H1 (cell line): ENCODE data around the gene RAB3D. TPM values are rescaled to one million over a fixed set of nuclear protein-coding genes. Genes with fewer than 3 reads are reported as not detected.

Experiments
- CTCF ChIA-PET: fragments of 300-600 bp; sonication (Branson Sonifier 250); formaldehyde crosslinking; loops from one replicate; lab custom pipeline; 2021; ENCODE audit not compliant: partially characterized antibody; lab: Charles Lee
- POLR2A ChIA-PET: fragments of 300-600 bp; sonication (Branson Sonifier 250); formaldehyde crosslinking; loops from one replicate; lab custom pipeline; 2021; ENCODE audit warnings: inconsistent platforms; ENCODE audit not compliant: partially characterized antibody; lab: Charles Lee
- DNase-seq, 2 experiments: peaks; one replicate each; pipeline versions ENCODE4 v3.0.0 to v3.0.0-alpha.2; 2010 to 2022; ENCODE audit warnings: low spot score in 2 of 2, low read depth in 1 of 2, mixed read lengths in 1 of 2
- FAIRE-seq: peaks from 2 replicates; lab custom pipeline; 2011; peaks lifted over from hg19 to GRCh38; lab: Jason Lieb, UNC
- H2AFZ ChIP-seq: 2 replicates; pipeline ENCODE4 v1.8.1; 2012; ENCODE audit warnings: low read length, inconsistent platforms
- H2AK5ac ChIP-seq: 2 replicates; pipeline ENCODE4 v1.6.1; 2013; ENCODE audit warnings: low read depth, low read length
- H2BK120ac ChIP-seq: replicated peaks from 2 replicates; pipeline ENCODE3; 2013; ENCODE audit warnings: low read depth, low read length, inconsistent platforms
- H2BK12ac ChIP-seq: 2 replicates; pipeline ENCODE4 v1.6.1; 2013; ENCODE audit warnings: low read depth, low read length
- H2BK15ac ChIP-seq: 2 replicates; pipeline ENCODE4 v1.6.1; 2013; ENCODE audit warnings: low read length
- H2BK20ac ChIP-seq: 2 replicates; pipeline ENCODE4 v1.6.1; 2013; ENCODE audit warnings: low read length
- H2BK5ac ChIP-seq: 2 replicates; pipeline ENCODE4 v1.6.1; 2013; ENCODE audit warnings: low read depth, low read length
- H3K14ac ChIP-seq: 2 replicates; pipeline ENCODE4 v1.6.1; 2013; ENCODE audit warnings: inconsistent platforms; ENCODE audit not compliant: insufficient read length
- H3K18ac ChIP-seq: 2 replicates; pipeline ENCODE4 v1.6.1; 2013; ENCODE audit warnings: low read length; ENCODE audit errors: extremely low read depth
- H3K23ac ChIP-seq: 2 replicates; pipeline ENCODE4 v1.6.1; 2013; ENCODE audit warnings: inconsistent platforms; ENCODE audit not compliant: insufficient read length
- H3K23me2 ChIP-seq: 2 replicates; pipeline ENCODE4 v1.6.1; 2013; ENCODE audit warnings: low read depth, low read length
- H3K27ac ChIP-seq: 2 replicates; pipeline ENCODE4 v1.6.1; 2011; ENCODE audit warnings: low read depth, low read length, inconsistent platforms
- H3K27me3 ChIP-seq, 4 experiments: replicated peaks in 1 of 4; 1 replicate in 1 of 4; 2 replicates in 3 of 4; pipeline versions ENCODE4 v1.6.1 to v1.8.1; 2011 to 2013; ENCODE audit warnings: low read length in 3 of 4, mild to moderate bottlenecking in 3 of 4, inconsistent platforms in 2 of 4, mixed read lengths in 2 of 4, moderate library complexity in 1 of 4; ENCODE audit not compliant: control insufficient read depth in 3 of 4, insufficient read depth in 3 of 4; ENCODE audit errors: extremely low read depth in 1 of 4
- H3K36me3 ChIP-seq, 4 experiments: 2 replicates each; pipeline versions ENCODE4 v1.6.1 to v1.8.1; 2011 to 2013; ENCODE audit warnings: mild to moderate bottlenecking in 4 of 4, low read length in 3 of 4, moderate library complexity in 2 of 4, control low read depth in 1 of 4, inconsistent platforms in 1 of 4; ENCODE audit not compliant: insufficient read depth in 4 of 4, control insufficient read depth in 2 of 4
- H3K4ac ChIP-seq: replicated peaks from 2 replicates; pipeline ENCODE3; 2013; ENCODE audit warnings: low read length, low read depth, mixed read lengths, inconsistent platforms; ENCODE audit not compliant: insufficient read length
- H3K4me1 ChIP-seq, 4 experiments: replicated peaks in 1 of 4; 1 replicate in 1 of 4; 2 replicates in 3 of 4; pipeline versions ENCODE4 v1.6.1 to v1.8.1; 2011 to 2013; ENCODE audit warnings: low read length in 3 of 4, inconsistent platforms in 2 of 4, mixed read lengths in 1 of 4; ENCODE audit not compliant: insufficient read depth in 4 of 4, control insufficient read depth in 3 of 4
- H3K4me2 ChIP-seq, 2 experiments: 2 replicates each; pipeline versions ENCODE4 v1.6.1 to v1.8.1; 2011 to 2013; ENCODE audit warnings: low read depth in 2 of 2, low read length in 2 of 2, control low read depth in 1 of 2, inconsistent platforms in 1 of 2, mild to moderate bottlenecking in 1 of 2; ENCODE audit not compliant: insufficient read depth in 1 of 2
- H3K4me3 ChIP-seq, 4 experiments: fragments of 200-600, 300-600 bp in 1 of 4; sonication (generic), shearing (Covaris generic), sonication (Bioruptor Twin) in 1 of 4; 2 replicates each; pipeline versions ENCODE4 v1.5.1 to v1.8.1; 2011 to 2016; ENCODE audit warnings: low read length in 4 of 4, low read depth in 3 of 4, control low read depth in 2 of 4, inconsistent platforms in 2 of 4, mild to moderate bottlenecking in 2 of 4, mixed read lengths in 1 of 4, moderate library complexity in 1 of 4; ENCODE audit not compliant: insufficient read depth in 2 of 4; ENCODE audit errors: extremely low read depth in 1 of 4
- H3K56ac ChIP-seq: replicated peaks from 2 replicates; pipeline ENCODE3; 2013; ENCODE audit warnings: low read depth, mild to moderate bottlenecking, mixed read lengths, low read length, inconsistent platforms; ENCODE audit not compliant: insufficient read length
- H3K79me1 ChIP-seq: 2 replicates; pipeline ENCODE4 v1.6.1; 2013; ENCODE audit warnings: low read depth, low read length, control low read depth
- H3K79me2 ChIP-seq, 2 experiments: 2 replicates each; pipeline versions ENCODE4 v1.6.1 to v1.8.1; 2012 to 2013; ENCODE audit warnings: low read length in 2 of 2, mild to moderate bottlenecking in 2 of 2, inconsistent platforms in 1 of 2; ENCODE audit not compliant: insufficient read depth in 2 of 2, control insufficient read depth in 1 of 2
- H3K9ac ChIP-seq, 4 experiments: replicated peaks in 1 of 4; 1 replicate in 1 of 4; 2 replicates in 3 of 4; pipeline versions ENCODE4 v1.6.1 to v1.8.1; 2011 to 2013; ENCODE audit warnings: low read depth in 3 of 4, low read length in 3 of 4, control low read depth in 2 of 4, mild to moderate bottlenecking in 2 of 4, moderate library complexity in 2 of 4, inconsistent platforms in 1 of 4; ENCODE audit errors: extremely low read depth in 1 of 4
- H3K9me3 ChIP-seq, 2 experiments: 2 replicates each; pipeline versions ENCODE4 v1.6.1 to v1.8.1; 2012 to 2013; ENCODE audit warnings: mild to moderate bottlenecking in 2 of 2, moderate library complexity in 2 of 2, control low read depth in 1 of 2, inconsistent platforms in 1 of 2, low read depth in 1 of 2, low read length in 1 of 2, mixed read lengths in 1 of 2; ENCODE audit not compliant: insufficient read depth in 2 of 2
- H4K20me1 ChIP-seq, 2 experiments: replicated peaks in 1 of 2; 2 replicates each; pipeline versions ENCODE3 to v1.8.1; 2011 to 2013; ENCODE audit warnings: inconsistent platforms in 2 of 2, low read length in 2 of 2, mild to moderate bottlenecking in 1 of 2; ENCODE audit not compliant: insufficient read depth in 2 of 2, control insufficient read depth in 1 of 2
- H4K5ac ChIP-seq: 2 replicates; pipeline ENCODE4 v1.6.1; 2013; ENCODE audit warnings: low read length, low read depth, mixed read lengths, inconsistent platforms; ENCODE audit not compliant: insufficient read length
- H4K8ac ChIP-seq: 2 replicates; pipeline ENCODE4 v1.8.0; 2013; ENCODE audit warnings: mild to moderate bottlenecking, moderate library complexity, low read length, inconsistent platforms; ENCODE audit not compliant: insufficient read depth; ENCODE audit errors: extremely low read depth
- H4K91ac ChIP-seq: replicated peaks from 2 replicates; pipeline ENCODE3; 2013; ENCODE audit warnings: low read length, mixed read lengths, inconsistent platforms; ENCODE audit not compliant: insufficient read length
- ASH2L ChIP-seq: fragments of 200-600, 300-600 bp; sonication (generic); IDR thresholded peaks from one replicate; pipeline ENCODE4 v1.7.1; 2017; ENCODE audit warnings: low read length
- BCL11A ChIP-seq, 2 experiments: IDR thresholded peaks; one replicate each; pipeline ENCODE4 v1.6.1; 2011; ENCODE audit warnings: low read depth in 2 of 2, low read length in 2 of 2, mild to moderate bottlenecking in 2 of 2
- CHD1 ChIP-seq: IDR thresholded peaks from 2 replicates; pipeline ENCODE4 v1.6.1; 2012; ENCODE audit warnings: low read depth, low read length, improper control_type of control experiment
- CHD2 ChIP-seq: IDR thresholded peaks from 2 replicates; pipeline ENCODE4 v1.6.1; 2012; ENCODE audit warnings: low read length, improper control_type of control experiment
- E2F6 ChIP-seq: IDR thresholded peaks from 2 replicates; pipeline ENCODE4 v1.6.1; 2012; ENCODE audit warnings: inconsistent platforms
- KDM5A ChIP-seq: fragments of 200-600 bp; IDR thresholded peaks from 2 replicates; pipeline ENCODE4 v1.7.1; 2012; ENCODE audit warnings: mild to moderate bottlenecking, low read length, inconsistent platforms, mixed read lengths
- NANOG ChIP-seq: IDR thresholded peaks from 2 replicates; pipeline ENCODE4 v1.6.1; 2011; ENCODE audit warnings: low read length, low read depth, mild to moderate bottlenecking, inconsistent platforms; ENCODE audit not compliant: insufficient read depth, poor library complexity, severe bottlenecking
- RFX5 ChIP-seq: IDR thresholded peaks from 2 replicates; pipeline ENCODE4 v1.6.1; 2011; ENCODE audit warnings: low read depth, low read length, improper control_type of control experiment, borderline replicate concordance
- TAF1 ChIP-seq: IDR thresholded peaks from 2 replicates; pipeline ENCODE4 v1.6.1; 2011; ENCODE audit warnings: mild to moderate bottlenecking, low read depth, low read length
- WGBS, 2 experiments: shearing (Covaris generic) in 1 of 2; methylation state at CpG; one replicate each; pipeline versions ENCODE4 v1.1.6 to v1.1.7; 2013 to 2015; ENCODE audit warnings: low lambda C conversion rate in 2 of 2, mixed read lengths in 2 of 2, inconsistent platforms in 1 of 2, low coverage in 1 of 2, missing lambda C conversion rate in 1 of 2; ENCODE audit not compliant: insufficient replicate concordance in 2 of 2, insufficient coverage in 1 of 2, insufficient read length in 1 of 2; ENCODE audit errors: extremely low coverage in 1 of 2, missing lambda C conversion rate in 1 of 2; 5-methylcytosine and 5-hydroxymethylcytosine counted together
- polyA plus RNA-seq, 7 experiments: library from polyadenylated mRNA; depleted of rRNA in 3 of 7; stranded (reverse) in 5 of 7; unstranded in 2 of 7; fragments of >200 nt in 5 of 7; fragments of 200-250 nt in 2 of 7; gene quantifications; 1 replicate in 5 of 7; 2 replicates in 1 of 7; 4 replicates in 1 of 7; pipeline versions ENCODE4 v1.2.1 to v1.2.3, GENCODE V29; 2011 to 2013; ENCODE audit warnings: missing spikeins in 2 of 7, mixed read lengths in 2 of 7
- total RNA-seq: library from RNA; stranded (reverse); fragmentation: NEBNext Ultra II Directional; extraction: Animal tissue kit (Norgen Biotek cat#: 25700); gene quantifications from 2 replicates; pipeline ENCODE4 v1.2.1, GENCODE V29; 2021

The RAB3D gene
- total and polyA plus RNA-seq, 2 of the 8 experiments (the other 6 are each of a cell fraction or from before 2014, with no cell fraction given) = 17.8 to 23.8 TPM

- H2BK20ac ChIP-seq = no peak overlapping the region
- DNase-seq = no peak
- no peak overlapping the region for H4K5ac ChIP-seq
- no peak overlapping the region for H3K4ac ChIP-seq
- H3K18ac ChIP-seq = no peak overlapping the region
- no peak overlapping the region for H3K14ac ChIP-seq
- no peak overlapping the region for H2BK15ac ChIP-seq
- H2BK12ac ChIP-seq = no peak overlapping the region
- no peak overlapping the region for H2AFZ ChIP-seq
- no peak for FAIRE-seq
- H3K4me1 ChIP-seq = peaks cover 0 to 4% (median 1%) of the 10 kb centered on the region in 4 experiments; a peak in 4 of 7 replicates
- H2AK5ac ChIP-seq = no peak overlapping the region
- no peaks in the 10 kb centered on the region; a peak in 2 of 7 replicates for H3K27me3 ChIP-seq
- H4K8ac ChIP-seq = no peak overlapping the region
- H3K23ac ChIP-seq = no peak overlapping the region
- no peak overlapping the region for H4K91ac ChIP-seq
- H4K20me1 ChIP-seq = peaks cover 2 to 5% of the 10 kb centered on the region in 2 experiments
- H3K56ac ChIP-seq = no peak overlapping the region
- no peaks in the 10 kb centered on the region for H3K79me1 ChIP-seq
- ChIA-PET CTCF (interaction anchor here (1.0 to 2.8 kb wide), 7 partner anchors 16 to 82 kb away, joined by 3 to 9 read pairs (median 4); partner anchors contain the start of gene TSPAN16), POLR2A (interaction anchor here (0.8 to 2.8 kb wide), 5 partner anchors 11 to 86 kb away, joined by 3 to 13 read pairs (median 3); partner anchors contain the start of genes DOCK6 and EPOR)
- H2BK120ac ChIP-seq = no peak overlapping the region
- no peak overlapping the region for H3K9ac ChIP-seq
- no peak overlapping the region for H3K4me3 ChIP-seq
- H3K27ac ChIP-seq = no peak overlapping the region
- no peak overlapping the region for H2BK5ac ChIP-seq
- H3K4me2 ChIP-seq = peak overlapping the region in 1 of 2 experiments; percentile 54; a peak in 1 of 4 replicates
- H3K23me2 ChIP-seq = peaks cover 11% of the 10 kb centered on the region; the same call in 1 of the 2 replicates
- H3K9me3 ChIP-seq = no peaks in the 10 kb centered on the region
- no peaks in the 10 kb centered on the region for H3K79me2 ChIP-seq
- H3K36me3 ChIP-seq = peaks cover 0 to 5% (median 2%) of the 10 kb centered on the region in 4 experiments; a peak in 3 of 8 replicates
- 92% methylated on average over 7 of the region's 7 CpGs; no CpG with 5 or more reads in 1 of the 2 experiments for WGBS, 2 experiments
- TF ChIP-seq NANOG = no peak
- no peak for TF ChIP-seq RFX5
- no peak for TF ChIP-seq ASH2L
- no peak for TF ChIP-seq TAF1
- TF ChIP-seq KDM5A = no peak
- no peak for TF ChIP-seq CHD2
- no peak for TF ChIP-seq E2F6
- TF ChIP-seq BCL11A (IDR thresholded peaks at IDR 0.05; ENCODE audit: low read depth in 2 of 2, low read length in 2 of 2) = no peak
- TF ChIP-seq CHD1 = no peak
Observed at GRCh38 chr19:11338121-11338520, 1.3 kb downstream of the RAB3D start.
